GM18526 (cell line): ENCODE data around the gene NFYC.

Experiments
- POLR2A ChIP-seq: IDR thresholded peaks from 3 replicates; pipeline ENCODE4 v1.6.1; 2011; ENCODE audit not compliant: insufficient read length; ENCODE audit errors: extremely low read depth

Gene NFYC

DNA sequence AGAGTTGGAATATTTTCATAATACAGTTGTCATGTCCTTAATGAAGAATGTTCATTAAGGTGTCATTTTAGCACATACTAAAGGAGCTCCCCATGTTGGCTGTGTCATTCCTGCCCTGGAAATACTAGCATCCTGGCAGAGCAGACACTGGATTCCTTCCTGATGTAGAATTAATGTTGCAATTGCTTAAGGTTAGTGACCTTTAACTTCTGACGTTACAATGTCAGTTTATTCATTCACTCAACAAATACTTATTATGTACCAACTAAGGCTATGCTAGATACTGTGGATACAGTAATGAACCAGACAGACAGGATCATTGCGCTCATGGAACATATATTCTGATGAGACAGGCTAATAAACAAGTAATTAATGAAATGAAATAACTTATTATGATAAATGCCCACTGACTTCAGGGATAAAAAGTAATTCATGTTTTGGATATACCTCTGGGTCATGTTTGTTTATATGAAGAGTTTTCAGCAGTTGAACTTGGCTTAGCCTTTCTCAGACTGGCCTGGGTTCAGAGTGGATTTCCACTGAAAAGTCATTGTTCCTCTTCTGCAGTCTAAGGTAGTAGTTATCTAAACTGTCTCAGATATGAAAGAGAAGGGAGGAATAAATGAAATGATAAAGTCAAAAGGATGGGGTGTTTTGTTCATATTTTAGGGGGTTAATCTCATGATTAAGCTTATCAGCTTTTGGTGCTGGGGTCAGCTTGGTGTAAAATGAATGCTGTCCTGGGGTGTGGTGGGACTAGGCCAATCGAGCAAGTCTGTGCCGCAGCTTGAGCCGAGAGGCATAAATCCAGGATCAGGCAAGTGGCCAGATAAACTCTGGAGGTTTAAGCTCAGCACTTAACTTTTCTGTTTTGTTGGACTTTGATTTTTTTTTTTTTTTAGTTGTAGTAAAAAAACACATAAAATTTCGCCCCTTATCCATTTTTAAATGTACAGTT lies 48.8 kb downstream of the NFYC start:
- no peak for TF ChIP-seq POLR2A

DNA sequence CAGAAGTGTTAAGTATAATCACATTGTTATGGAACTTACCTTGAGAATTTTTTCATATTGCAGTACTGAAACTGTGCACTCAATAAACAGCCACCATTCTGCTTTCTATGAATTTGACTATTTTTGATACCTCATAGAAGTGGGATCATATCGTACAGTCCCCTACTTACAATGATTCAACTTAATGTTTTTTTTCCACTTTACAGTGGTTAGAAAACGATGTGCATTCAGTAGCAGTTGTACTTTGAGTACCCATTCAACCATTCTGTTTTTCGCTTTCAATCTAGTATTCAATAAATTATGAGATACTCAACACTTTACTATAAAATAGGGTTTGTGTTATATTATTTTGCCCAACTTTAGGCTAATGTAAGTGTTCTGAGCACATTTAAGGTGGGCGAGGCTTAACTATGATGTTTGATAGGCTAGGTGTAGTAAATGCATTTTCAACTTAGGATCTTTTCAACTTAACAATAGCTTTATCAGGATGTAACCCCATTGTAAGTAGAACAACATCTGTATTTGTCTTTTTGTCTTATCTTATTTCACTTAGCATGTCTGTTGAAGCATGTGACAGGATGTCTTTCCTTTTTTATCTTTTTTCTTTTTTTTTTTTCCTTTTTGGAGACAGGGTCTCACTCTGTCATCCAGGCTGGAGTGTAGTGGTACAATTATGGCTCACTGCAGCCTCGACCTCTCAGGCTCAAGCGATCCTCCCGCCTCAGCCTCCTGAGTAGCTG lies 49.7 kb downstream of the NFYC start:
- TF ChIP-seq POLR2A, result no peak

DNA sequence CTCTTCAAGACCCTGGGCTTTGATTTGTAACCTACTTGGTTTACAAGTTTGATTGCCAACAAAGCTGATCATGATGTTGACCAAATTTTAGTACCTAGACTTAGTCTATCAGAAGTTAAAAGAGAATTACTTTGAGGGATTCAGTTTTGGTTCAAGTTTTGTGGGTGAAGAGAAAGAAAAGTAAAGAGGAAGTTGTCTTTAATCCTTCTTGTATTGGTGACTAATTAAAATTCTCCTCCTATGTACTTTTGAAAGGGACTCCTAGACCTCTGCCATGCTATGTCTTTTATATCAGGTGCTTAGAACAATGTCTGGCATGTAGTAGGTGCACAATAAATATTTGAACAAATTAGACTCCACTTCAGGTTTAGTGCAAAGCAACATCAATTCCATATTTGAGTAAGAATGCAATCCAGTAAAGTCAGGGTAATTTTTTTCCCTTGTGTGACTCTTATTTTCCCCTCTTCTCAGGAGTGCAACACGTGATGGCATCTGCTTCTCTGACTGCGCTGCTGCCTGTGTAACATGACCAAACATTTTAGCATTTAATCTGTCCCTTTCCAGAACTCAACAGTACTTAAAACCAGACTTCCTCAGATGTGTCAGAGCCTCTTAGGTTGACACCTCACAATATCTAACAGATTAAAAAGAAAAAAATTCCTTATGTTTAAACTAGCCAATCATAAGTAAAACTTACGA lies 51.0 kb downstream of the NFYC start:
- TF ChIP-seq POLR2A, result no peak

- no peak for TF ChIP-seq POLR2A
Measured at GRCh38 chr1:40743452-40743851, 51.9 kb downstream of the NFYC start.

DNA sequence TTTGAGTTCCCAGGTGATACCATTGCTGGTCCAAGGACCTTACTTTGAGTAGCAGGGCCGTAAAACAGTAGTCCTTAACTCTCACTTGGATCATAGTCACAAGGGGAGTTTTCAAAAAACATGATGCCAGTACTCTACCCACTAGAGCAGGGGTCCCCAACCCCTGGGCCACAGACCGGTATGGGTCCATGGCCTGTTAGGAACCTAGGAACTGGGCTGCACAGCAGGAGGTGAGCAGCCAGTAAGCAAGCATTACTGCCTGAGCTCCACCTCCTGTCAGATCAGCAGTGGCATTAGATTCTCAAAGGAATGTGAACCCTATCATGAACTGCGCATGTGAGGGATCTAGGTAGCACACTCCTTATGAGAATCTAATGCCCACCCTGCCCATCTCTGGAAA lies 52.4 kb downstream of the NFYC start:
- TF ChIP-seq POLR2A, result no peak

- no peak for TF ChIP-seq POLR2A
Measured at GRCh38 chr1:40745176-40745575, 53.7 kb downstream of the NFYC start.

DNA sequence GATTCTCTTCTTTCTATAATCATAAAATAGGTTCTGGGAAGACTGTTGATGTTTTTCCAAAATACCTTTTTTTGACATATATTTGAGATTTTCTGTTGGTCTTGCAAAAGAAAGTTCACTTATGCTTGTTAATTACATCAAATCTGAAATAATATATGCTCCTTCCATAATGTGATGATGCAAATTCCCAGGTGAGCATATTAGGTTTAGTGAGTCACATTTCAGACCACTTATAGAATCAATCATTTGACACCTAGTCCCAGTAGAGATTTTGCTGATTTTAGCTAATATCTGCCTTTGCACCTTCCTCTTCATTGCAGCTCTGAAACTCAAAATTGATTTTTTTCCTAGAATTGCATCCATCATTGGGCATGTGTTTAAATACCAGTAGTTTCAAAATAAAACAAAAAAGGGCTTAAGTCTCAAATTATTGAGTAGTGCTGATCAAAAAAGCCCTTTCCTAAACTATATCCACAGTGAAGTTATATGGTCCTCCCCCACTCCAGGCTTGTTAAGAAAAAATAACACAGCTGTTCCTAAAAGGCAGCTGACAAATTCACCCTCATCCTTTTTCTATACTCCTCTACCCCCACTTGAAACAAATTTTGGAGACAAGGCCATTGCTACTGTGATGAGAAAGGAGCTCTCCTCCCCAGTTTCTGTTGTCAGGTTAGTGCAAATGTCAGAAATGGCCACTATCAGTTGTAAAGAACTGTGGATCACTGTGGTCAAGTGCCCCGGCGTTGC lies 55.0 kb downstream of the NFYC start:
- TF ChIP-seq POLR2A, result no peak

DNA sequence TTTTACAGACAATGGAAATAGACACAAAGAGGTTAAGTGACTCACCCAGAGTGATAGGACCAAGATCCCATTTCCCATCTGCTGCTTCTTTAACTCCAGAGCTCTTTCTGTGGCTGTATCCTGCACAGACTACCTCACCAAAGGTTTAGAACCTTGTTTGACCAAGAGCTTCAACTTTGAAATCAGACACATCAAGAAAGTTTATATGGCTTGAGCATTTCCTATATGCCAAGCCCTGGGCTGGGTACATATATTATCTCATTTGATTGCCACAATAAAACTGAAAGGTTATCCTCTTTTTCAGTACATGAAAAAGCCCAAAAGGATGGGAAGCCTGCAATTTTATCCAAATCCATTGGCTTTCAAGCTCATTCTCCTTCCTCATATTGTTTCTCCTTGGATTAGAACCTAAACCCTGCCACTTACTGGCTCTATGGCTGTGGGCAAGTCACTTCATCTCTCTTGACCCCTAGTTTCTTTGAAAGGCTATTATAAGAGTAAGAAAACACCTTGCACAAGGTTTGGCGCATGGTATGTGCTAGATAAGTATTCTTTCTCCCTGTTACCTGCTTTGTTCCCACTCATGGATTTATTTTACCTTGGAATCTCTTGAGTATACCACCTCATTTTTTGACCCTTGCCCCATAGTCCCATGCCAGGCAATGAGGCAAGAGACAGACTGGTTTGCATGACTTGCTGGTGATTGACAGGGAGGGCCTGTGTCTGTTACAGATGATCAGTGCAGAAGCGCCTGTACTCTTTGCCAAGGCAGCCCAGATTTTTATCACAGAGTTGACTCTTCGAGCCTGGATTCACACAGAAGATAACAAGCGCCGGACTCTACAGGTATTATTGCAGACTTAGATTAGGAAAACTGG lies 57.6 kb downstream of the NFYC start:
- TF ChIP-seq POLR2A, result no peak

- TF ChIP-seq POLR2A, result no peak
Measured at GRCh38 chr1:40749817-40750216, 58.3 kb downstream of the NFYC start.

- TF ChIP-seq POLR2A, result no peak
Measured at GRCh38 chr1:40750451-40750908, 59.0 kb downstream of the NFYC start.

GRCh38 chr1:40751802-40752201 lies 60.3 kb downstream of the NFYC start:
- TF ChIP-seq POLR2A, result no peak

GRCh38 chr1:40753142-40753882 lies 61.8 kb downstream of the NFYC start:
- TF ChIP-seq POLR2A, result no peak

- no peak for TF ChIP-seq POLR2A
Measured at GRCh38 chr1:40754201-40754600, 62.7 kb downstream of the NFYC start.
